Esophagus muscularis mucosa (tissue), 4 donors: ENCODE data around the gene FITM1. TPM values are rescaled to one million over a fixed set of nuclear protein-coding genes. Genes with fewer than 3 reads are reported as not detected.

ENCODE experiments used
- DNase-seq: peaks from one replicate; pipeline ENCODE4 v3.0.0-alpha.2; 2017; ENCODE audit errors: extremely low spot score
- H3K27ac ChIP-seq, 4 donors: fragments of 200-600 bp; sonication (generic); replicated peaks in 1 of 4; 1 replicate in 3 of 4; 2 replicates in 1 of 4; pipeline ENCODE4 v1.5.1; 2016 to 2019; ENCODE audit warnings: mild to moderate bottlenecking in 1 of 4
- H3K27me3 ChIP-seq, 4 donors: fragments of 200-600 bp; sonication (generic); one replicate each; pipeline versions ENCODE4 v1.5.1 to v1.6.0; 2016 to 2019
- H3K36me3 ChIP-seq, 4 donors: fragments of 200-600 bp; sonication (generic); one replicate each; pipeline ENCODE4 v1.5.1; 2016 to 2019
- H3K4me1 ChIP-seq, 4 donors: fragments of 200-600 bp; sonication (generic); one replicate each; pipeline ENCODE4 v1.5.1; 2016 to 2019
- H3K4me3 ChIP-seq, 4 donors: fragments of 200-600 bp; sonication (generic); 1 replicate in 2 of 4; 2 replicates in 2 of 4; pipeline ENCODE4 v1.5.1; 2016 to 2019; ENCODE audit warnings: mild to moderate bottlenecking in 4 of 4, moderate library complexity in 1 of 4
- H3K9me3 ChIP-seq, 4 donors: fragments of 200-600 bp; sonication (generic); 1 replicate in 3 of 4; 2 replicates in 1 of 4; pipeline ENCODE4 v1.5.1; 2016 to 2019
- EP300 ChIP-seq: sonication (generic); formaldehyde crosslinking; IDR thresholded peaks from one replicate; pipeline ENCODE4 v1.6.1; 2017; ENCODE audit warnings: antibody characterized with exemption
- POLR2A ChIP-seq: fragments of 450-650 bp; IDR thresholded peaks from one replicate; pipeline ENCODE4 v1.6.1; 2017; ENCODE audit warnings: antibody characterized with exemption, moderate library complexity, mild to moderate bottlenecking, low read depth
- POLR2AphosphoS5 ChIP-seq, 2 donors: sonication (generic); formaldehyde crosslinking; IDR thresholded peaks; one replicate each; pipeline ENCODE4 v1.6.1; 2017; ENCODE audit warnings: antibody characterized with exemption in 2 of 2
- WGBS: methylation state at CpG from one replicate; pipeline ENCODE4 v1.1.5; 2018; 5-methylcytosine and 5-hydroxymethylcytosine counted together
- intact Hi-C: fragments of 100-400 bp; cut with DNase I; formaldehyde crosslinking; loops from one replicate; pipeline ENCODE4 v1.15.1; 2023
- total RNA-seq, 4 donors: library from RNA; depleted of rRNA; stranded (reverse); fragments of >200 nt; gene quantifications; one replicate each; pipeline versions ENCODE4 v1.1.0 to v1.2.1, GENCODE V29; 2016
- TF ChIP-seq, protein P1 (sequence below), 3 experiments: fragments of 200-600 bp in 2 of 3; fragments of 450-650 bp in 1 of 3; sonication (generic) in 2 of 3; IDR thresholded peaks; one replicate each; pipeline ENCODE4 v1.5.1; 2017 to 2019; ENCODE audit warnings: antibody characterized with exemption in 3 of 3, mild to moderate bottlenecking in 2 of 3, moderate library complexity in 1 of 3

Gene FITM1
- total RNA-seq, 4 donors from 2014 or later, result 0.34 to 0.83 (median 0.52) TPM; not detected in 1

DNA sequence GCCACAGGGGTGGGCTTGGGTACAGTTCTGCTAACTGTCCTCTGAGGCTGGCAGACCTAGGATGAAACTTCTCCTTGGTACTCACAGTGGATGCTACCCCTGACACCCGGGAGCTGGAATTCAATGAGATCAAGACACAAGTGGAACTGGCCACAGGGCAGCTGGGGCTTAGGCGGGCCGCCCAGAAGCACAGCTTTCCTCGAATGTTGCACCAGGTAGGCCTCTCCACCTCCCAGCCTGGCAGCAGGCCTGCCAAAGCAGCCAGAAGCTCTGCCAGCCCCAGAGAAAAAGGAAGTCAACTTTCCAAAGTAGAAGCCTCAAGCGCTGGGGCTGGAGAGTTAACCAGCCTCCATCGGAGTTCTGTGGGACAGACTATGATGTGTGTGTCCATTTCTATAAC is 13.3 kb upstream of the FITM1 start:
- no peak for DNase-seq
- no peaks in the 10 kb centered on the region for H3K9me3 ChIP-seq
- peaks cover 27 to 56% (median 53%) of the 10 kb centered on the region in 4 donors for H3K36me3 ChIP-seq
- H3K4me3 ChIP-seq, result no peak overlapping the region
- TF ChIP-seq, protein P1, sequence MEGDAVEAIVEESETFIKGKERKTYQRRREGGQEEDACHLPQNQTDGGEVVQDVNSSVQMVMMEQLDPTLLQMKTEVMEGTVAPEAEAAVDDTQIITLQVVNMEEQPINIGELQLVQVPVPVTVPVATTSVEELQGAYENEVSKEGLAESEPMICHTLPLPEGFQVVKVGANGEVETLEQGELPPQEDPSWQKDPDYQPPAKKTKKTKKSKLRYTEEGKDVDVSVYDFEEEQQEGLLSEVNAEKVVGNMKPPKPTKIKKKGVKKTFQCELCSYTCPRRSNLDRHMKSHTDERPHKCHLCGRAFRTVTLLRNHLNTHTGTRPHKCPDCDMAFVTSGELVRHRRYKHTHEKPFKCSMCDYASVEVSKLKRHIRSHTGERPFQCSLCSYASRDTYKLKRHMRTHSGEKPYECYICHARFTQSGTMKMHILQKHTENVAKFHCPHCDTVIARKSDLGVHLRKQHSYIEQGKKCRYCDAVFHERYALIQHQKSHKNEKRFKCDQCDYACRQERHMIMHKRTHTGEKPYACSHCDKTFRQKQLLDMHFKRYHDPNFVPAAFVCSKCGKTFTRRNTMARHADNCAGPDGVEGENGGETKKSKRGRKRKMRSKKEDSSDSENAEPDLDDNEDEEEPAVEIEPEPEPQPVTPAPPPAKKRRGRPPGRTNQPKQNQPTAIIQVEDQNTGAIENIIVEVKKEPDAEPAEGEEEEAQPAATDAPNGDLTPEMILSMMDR (IDR thresholded peaks at IDR 0.05), result no peak
- TF ChIP-seq POLR2AphosphoS5 (IDR thresholded peaks at IDR 0.05) (no peak), POLR2A (no peak), EP300 (no peak)
- H3K4me1 ChIP-seq, result peaks cover 20 to 23% (median 21%) of the 10 kb centered on the region in 4 donors
- no peak overlapping the region for H3K27ac ChIP-seq
- no peaks in the 10 kb centered on the region for H3K27me3 ChIP-seq
- WGBS, result 89% methylated on average over 3 of the region's 6 CpGs
- intact Hi-C loops, result no loop called here

DNA sequence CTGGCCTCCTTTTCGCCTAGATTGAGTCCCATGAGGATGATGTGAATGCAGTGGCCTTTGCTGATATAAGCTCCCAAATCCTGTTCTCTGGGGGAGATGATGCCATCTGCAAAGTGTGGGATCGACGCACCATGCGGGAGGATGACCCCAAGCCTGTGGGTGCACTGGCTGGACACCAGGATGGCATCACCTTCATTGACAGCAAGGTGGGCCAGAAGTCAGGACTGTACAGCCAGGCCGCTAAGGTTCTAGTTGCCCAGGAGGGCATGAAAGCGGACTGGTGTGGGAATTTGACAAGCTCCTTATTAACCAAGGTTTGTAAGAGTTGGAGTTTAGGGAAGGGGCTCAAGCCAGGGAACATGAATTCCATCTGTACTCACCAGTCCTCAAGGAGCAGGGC is 10.8 kb upstream of the FITM1 start:
- peaks cover 14 to 18% (median 16%) of the 10 kb centered on the region in 4 donors for H3K4me1 ChIP-seq
- no peaks in the 10 kb centered on the region for H3K9me3 ChIP-seq
- no peak overlapping the region for H3K27ac ChIP-seq
- no peaks in the 10 kb centered on the region for H3K27me3 ChIP-seq
- over 99% methylated on average over 6 of the region's 6 CpGs for WGBS
- peaks cover 32 to 77% (median 75%) of the 10 kb centered on the region in 4 donors for H3K36me3 ChIP-seq
- no peak overlapping the region for H3K4me3 ChIP-seq
- TF ChIP-seq POLR2A, result no peak
- no peak for TF ChIP-seq EP300
- DNase-seq, result no peak
- intact Hi-C loops, result no loop called here

DNA sequence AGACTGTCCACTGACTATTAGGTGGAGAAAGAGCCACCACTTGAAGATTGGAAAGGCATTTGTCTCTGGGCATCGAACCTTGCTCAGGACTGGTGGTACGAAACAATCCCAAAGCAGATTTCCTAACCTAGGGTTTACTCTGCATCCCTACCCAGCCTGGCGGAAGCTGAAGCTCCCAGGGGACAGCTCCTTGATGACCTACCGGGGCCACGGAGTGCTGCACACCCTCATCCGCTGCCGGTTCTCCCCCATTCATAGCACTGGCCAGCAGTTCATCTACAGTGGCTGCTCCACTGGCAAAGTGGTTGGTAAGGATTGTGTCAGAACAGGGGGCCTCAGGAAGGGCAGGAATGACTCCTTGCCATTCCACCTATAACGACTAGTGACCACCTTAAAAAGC is 9.2 kb upstream of the FITM1 start:
- intact Hi-C loops, result no loop called here
- no peak for TF ChIP-seq EP300
- no peak for TF ChIP-seq POLR2AphosphoS5 (IDR thresholded peaks at IDR 0.05)
- TF ChIP-seq, protein P1 (IDR thresholded peaks at IDR 0.05), result no peak
- TF ChIP-seq POLR2A, result no peak
- DNase-seq, result no peak
- peaks cover 32 to 78% (median 75%) of the 10 kb centered on the region in 4 donors for H3K36me3 ChIP-seq
- no peak overlapping the region for H3K4me3 ChIP-seq
- WGBS, result over 99% methylated on average over 8 of the region's 8 CpGs
- no peaks in the 10 kb centered on the region for H3K9me3 ChIP-seq
- peaks cover 5 to 8% (median 7%) of the 10 kb centered on the region in 4 donors for H3K4me1 ChIP-seq
- no peaks in the 10 kb centered on the region for H3K27me3 ChIP-seq
- no peak overlapping the region for H3K27ac ChIP-seq

DNA sequence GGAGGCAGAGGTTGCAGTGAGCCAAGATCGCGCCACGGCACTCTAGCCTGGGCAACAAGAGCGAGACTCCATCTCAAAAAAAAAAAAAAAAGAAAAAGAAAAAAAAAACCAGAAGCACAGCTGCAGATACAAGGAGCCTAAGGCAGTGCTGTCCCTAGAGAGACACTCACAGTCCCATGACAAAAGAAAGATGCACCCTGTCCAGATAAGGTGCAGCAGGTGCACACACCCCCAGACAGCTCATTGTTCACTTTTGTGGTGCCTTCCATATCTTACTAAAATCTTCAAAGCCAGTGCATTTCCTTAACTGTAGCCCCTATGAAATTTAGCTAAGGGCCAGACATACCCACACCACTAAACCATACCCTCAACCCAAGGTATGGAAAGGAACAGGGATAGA is 8.0 kb upstream of the FITM1 start:
- Histone ChIP-seq H3K9me3 (no peaks in the 10 kb centered on the region), H3K4me1 (no peaks in the 10 kb centered on the region), H3K36me3 (peaks cover 32 to 74% (median 67%) of the 10 kb centered on the region in 4 donors), H3K27ac (no peak overlapping the region), H3K27me3 (no peaks in the 10 kb centered on the region), H3K4me3 (no peak overlapping the region)
- TF ChIP-seq POLR2A, result no peak
- 98% methylated on average over 4 of the region's 4 CpGs for WGBS
- DNase-seq, result no peak
- intact Hi-C loops, result no loop called here

DNA sequence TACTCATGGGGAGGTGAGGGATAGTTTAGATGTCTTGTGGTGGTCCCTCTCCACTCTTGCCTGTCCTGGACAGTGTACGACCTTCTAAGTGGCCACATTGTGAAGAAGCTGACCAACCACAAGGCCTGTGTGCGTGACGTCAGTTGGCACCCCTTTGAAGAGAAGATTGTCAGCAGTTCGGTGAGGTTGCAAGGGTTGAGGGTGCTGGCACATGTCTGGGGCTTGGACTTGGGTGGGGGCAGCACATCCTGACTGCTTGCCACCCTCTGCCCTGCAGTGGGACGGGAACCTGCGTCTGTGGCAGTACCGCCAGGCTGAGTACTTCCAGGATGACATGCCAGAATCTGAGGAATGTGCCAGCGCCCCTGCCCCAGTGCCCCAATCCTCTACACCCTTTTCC is 7.6 kb upstream of the FITM1 start:
- TF ChIP-seq POLR2A, result no peak
- TF ChIP-seq, protein P1 (IDR thresholded peaks at IDR 0.05), result no peak
- TF ChIP-seq POLR2AphosphoS5 (IDR thresholded peaks at IDR 0.05), result no peak
- TF ChIP-seq EP300, result no peak
- WGBS, result 100% methylated on average over 1 of the region's 8 CpGs
- Histone ChIP-seq H3K36me3 (peaks cover 30 to 69% (median 62%) of the 10 kb centered on the region in 4 donors), H3K27ac (no peak overlapping the region), H3K4me3 (no peak overlapping the region), H3K27me3 (no peaks in the 10 kb centered on the region), H3K9me3 (no peaks in the 10 kb centered on the region), H3K4me1 (no peaks in the 10 kb centered on the region)
- no peak for DNase-seq
- intact Hi-C loops, result no loop called here
